HG02642 (cell line): ENCODE measurements around the gene CAMK1D.
"Not testable (repeated sequence)": the region's sequence is repeated elsewhere in the genome, so short reads cannot be mapped to it uniquely, and the experiment has no call there.

ENCODE experiments used
- ATAC-seq: cut with Tn5 transposase; IDR thresholded peaks from one replicate; pipeline ENCODE4 v1.9.1; 2021; ENCODE audit warnings: mild to moderate bottlenecking; ENCODE audit not compliant: unreplicated experiment, poor library complexity

The CAMK1D gene

GRCh38 chr10:12420530-12421120 is 71.3 kb downstream of the CAMK1D start:
- ATAC-seq: no peak

GRCh38 chr10:12422189-12422588 is 72.8 kb downstream of the CAMK1D start:
- ATAC-seq: no peak

GRCh38 chr10:12423896-12424295 is 74.5 kb downstream of the CAMK1D start:
- ATAC-seq: no peak

GRCh38 chr10:12427276-12427675 is 77.9 kb downstream of the CAMK1D start:
- ATAC-seq: no peak

- ATAC-seq: no peak
Observed at GRCh38 chr10:12428447-12429135, 79.2 kb downstream of the CAMK1D start.

- ATAC-seq: no peak
Observed at GRCh38 chr10:12430406-12430982, 81.1 kb downstream of the CAMK1D start.

GRCh38 chr10:12431151-12432101 is 82.1 kb downstream of the CAMK1D start:
- no peak for ATAC-seq

GRCh38 chr10:12432402-12433189 is 83.2 kb downstream of the CAMK1D start:
- no peak for ATAC-seq

GRCh38 chr10:12434277-12434676 is 84.9 kb downstream of the CAMK1D start:
- no peak for ATAC-seq

- not testable (repeated sequence) for ATAC-seq
Observed at GRCh38 chr10:12434677-12435076, 85.3 kb downstream of the CAMK1D start.

- no peak for ATAC-seq
Observed at GRCh38 chr10:12435348-12435747, 86.0 kb downstream of the CAMK1D start.

GRCh38 chr10:12438919-12439692 is 89.8 kb downstream of the CAMK1D start:
- no peak for ATAC-seq

- not testable (repeated sequence) for ATAC-seq
Observed at GRCh38 chr10:12439767-12440166, 90.4 kb downstream of the CAMK1D start.

GRCh38 chr10:12443026-12443425 is 93.7 kb downstream of the CAMK1D start:
- ATAC-seq: no peak

- ATAC-seq: no peak
Observed at GRCh38 chr10:12444981-12445700, 95.8 kb downstream of the CAMK1D start.

- ATAC-seq: no peak
Observed at GRCh38 chr10:12445701-12446334, 96.5 kb downstream of the CAMK1D start.

GRCh38 chr10:12448340-12448728 is 99.0 kb downstream of the CAMK1D start:
- ATAC-seq: no peak

- peak; percentile 73 for ATAC-seq
Observed at GRCh38 chr10:12448729-12449391, 99.5 kb downstream of the CAMK1D start.
